ENCODE data around the gene ARHGAP22. TPM values are rescaled to one million over a fixed set of nuclear protein-coding genes. Genes with fewer than 3 reads are reported as not detected.

ARHGAP22 gene
- polyA plus RNA-seq, 1 donor from 2014 or later = 0.15 TPM

DNA sequence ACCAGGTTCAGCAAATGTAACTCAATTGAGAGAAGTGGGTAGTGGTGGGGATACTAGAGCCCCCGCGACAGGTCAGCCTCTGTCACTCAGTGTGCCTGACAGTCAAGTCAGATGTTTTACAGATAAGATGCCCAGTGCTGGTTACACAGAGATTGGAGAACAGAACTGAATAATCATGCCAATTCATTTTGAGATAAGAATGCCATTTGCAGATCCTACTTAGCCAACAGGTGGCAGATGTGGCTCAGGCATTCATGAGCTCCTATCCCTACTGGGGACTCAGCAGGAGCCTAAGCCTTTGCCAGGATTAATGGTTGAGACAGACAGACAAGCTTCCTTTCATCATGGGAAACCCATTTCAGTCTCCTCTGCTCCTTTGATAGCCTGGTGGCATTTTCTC is 160.6 kb downstream of the ARHGAP22 start:
- Histone ChIP-seq H3K27me3 (ENCODE audit: insufficient read depth, low read depth, low read length) (no peaks in the 10 kb centered on the region), H3K27ac (ENCODE audit: low read length) (no peak overlapping the region), H3K79me2 (replicated peaks; ENCODE audit: insufficient read depth, low read length) (no peaks in the 10 kb centered on the region), H3K9me3 (ENCODE audit: low read length) (no peaks in the 10 kb centered on the region), H3F3A (ENCODE audit: insufficient read depth, low read length, poor library complexity, severe bottlenecking) (no peaks in the 10 kb centered on the region), H3K9me2 (ENCODE audit: insufficient read depth, low read length) (no peaks in the 10 kb centered on the region), H3K4me2 (ENCODE audit: low read length) (no peak overlapping the region), H2AFZ (ENCODE audit: low read depth, low read length) (no peak overlapping the region), H3K4me3 (ENCODE audit: low read length) (no peak overlapping the region), H4K20me1 (ENCODE audit: insufficient read depth) (no peaks in the 10 kb centered on the region), H3K9ac (ENCODE audit: low read length) (no peak overlapping the region), H3K36me3 (ENCODE audit: insufficient read depth, low read length) (no peaks in the 10 kb centered on the region)
- TF ChIP-seq RAD21 (conservative IDR thresholded peaks at IDR 0.05) (no peak), MXI1 (conservative IDR thresholded peaks at IDR 0.05; ENCODE audit: poor library complexity, severe bottlenecking) (no peak), EZH2 (IDR thresholded peaks at IDR 0.05; ENCODE audit: borderline replicate concordance, insufficient read depth, low read length, poor library complexity, severe bottlenecking) (no peak), TAF1 (IDR thresholded peaks at IDR 0.05; ENCODE audit: low read depth) (no peak), SMC3 (conservative IDR thresholded peaks at IDR 0.05; ENCODE audit: poor library complexity) (no peak), POLR2AphosphoS5 (IDR thresholded peaks at IDR 0.05) (no peak), EP300 (conservative IDR thresholded peaks at IDR 0.05; ENCODE audit: poor library complexity, severe bottlenecking) (no peak)
- TF ChIP-seq, protein P1, sequence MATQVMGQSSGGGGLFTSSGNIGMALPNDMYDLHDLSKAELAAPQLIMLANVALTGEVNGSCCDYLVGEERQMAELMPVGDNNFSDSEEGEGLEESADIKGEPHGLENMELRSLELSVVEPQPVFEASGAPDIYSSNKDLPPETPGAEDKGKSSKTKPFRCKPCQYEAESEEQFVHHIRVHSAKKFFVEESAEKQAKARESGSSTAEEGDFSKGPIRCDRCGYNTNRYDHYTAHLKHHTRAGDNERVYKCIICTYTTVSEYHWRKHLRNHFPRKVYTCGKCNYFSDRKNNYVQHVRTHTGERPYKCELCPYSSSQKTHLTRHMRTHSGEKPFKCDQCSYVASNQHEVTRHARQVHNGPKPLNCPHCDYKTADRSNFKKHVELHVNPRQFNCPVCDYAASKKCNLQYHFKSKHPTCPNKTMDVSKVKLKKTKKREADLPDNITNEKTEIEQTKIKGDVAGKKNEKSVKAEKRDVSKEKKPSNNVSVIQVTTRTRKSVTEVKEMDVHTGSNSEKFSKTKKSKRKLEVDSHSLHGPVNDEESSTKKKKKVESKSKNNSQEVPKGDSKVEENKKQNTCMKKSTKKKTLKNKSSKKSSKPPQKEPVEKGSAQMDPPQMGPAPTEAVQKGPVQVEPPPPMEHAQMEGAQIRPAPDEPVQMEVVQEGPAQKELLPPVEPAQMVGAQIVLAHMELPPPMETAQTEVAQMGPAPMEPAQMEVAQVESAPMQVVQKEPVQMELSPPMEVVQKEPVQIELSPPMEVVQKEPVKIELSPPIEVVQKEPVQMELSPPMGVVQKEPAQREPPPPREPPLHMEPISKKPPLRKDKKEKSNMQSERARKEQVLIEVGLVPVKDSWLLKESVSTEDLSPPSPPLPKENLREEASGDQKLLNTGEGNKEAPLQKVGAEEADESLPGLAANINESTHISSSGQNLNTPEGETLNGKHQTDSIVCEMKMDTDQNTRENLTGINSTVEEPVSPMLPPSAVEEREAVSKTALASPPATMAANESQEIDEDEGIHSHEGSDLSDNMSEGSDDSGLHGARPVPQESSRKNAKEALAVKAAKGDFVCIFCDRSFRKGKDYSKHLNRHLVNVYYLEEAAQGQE (IDR thresholded peaks at IDR 0.05; ENCODE audit: borderline replicate concordance) = no peak
- TF ChIP-seq, protein P2, sequence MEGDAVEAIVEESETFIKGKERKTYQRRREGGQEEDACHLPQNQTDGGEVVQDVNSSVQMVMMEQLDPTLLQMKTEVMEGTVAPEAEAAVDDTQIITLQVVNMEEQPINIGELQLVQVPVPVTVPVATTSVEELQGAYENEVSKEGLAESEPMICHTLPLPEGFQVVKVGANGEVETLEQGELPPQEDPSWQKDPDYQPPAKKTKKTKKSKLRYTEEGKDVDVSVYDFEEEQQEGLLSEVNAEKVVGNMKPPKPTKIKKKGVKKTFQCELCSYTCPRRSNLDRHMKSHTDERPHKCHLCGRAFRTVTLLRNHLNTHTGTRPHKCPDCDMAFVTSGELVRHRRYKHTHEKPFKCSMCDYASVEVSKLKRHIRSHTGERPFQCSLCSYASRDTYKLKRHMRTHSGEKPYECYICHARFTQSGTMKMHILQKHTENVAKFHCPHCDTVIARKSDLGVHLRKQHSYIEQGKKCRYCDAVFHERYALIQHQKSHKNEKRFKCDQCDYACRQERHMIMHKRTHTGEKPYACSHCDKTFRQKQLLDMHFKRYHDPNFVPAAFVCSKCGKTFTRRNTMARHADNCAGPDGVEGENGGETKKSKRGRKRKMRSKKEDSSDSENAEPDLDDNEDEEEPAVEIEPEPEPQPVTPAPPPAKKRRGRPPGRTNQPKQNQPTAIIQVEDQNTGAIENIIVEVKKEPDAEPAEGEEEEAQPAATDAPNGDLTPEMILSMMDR (IDR thresholded peaks at IDR 0.05; ENCODE audit: poor library complexity, severe bottlenecking) = no peak

DNA sequence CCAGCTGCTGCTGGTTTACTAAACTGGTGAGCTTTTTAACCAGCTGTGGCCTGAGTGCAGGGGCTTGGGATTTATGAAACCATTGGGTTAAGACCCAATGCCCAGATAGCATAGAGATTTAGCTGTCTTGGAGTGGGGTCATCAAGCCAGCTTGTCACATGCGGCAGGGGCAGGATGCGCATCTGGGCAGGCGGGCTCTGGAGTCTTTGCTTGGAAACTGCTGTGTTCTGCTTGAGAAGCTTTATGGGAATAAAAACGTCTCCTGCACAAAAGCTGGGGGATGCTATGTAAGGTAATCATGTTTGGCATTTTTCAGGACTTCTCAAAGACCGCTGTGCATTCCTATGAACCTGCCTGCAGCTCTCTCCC is 162.1 kb downstream of the ARHGAP22 start:
- H3K4me3 ChIP-seq (ENCODE audit: low read length) = no peak overlapping the region
- H3K9me2 ChIP-seq (ENCODE audit: insufficient read depth, low read length) = no peaks in the 10 kb centered on the region
- no peaks in the 10 kb centered on the region for H4K20me1 ChIP-seq (ENCODE audit: insufficient read depth)
- TF ChIP-seq, protein P2 (IDR thresholded peaks at IDR 0.05; ENCODE audit: poor library complexity, severe bottlenecking) = no peak
- TF ChIP-seq RAD21 (conservative IDR thresholded peaks at IDR 0.05) (no peak), MXI1 (conservative IDR thresholded peaks at IDR 0.05; ENCODE audit: poor library complexity, severe bottlenecking) (no peak), EP300 (conservative IDR thresholded peaks at IDR 0.05; ENCODE audit: poor library complexity, severe bottlenecking) (no peak), EZH2 (IDR thresholded peaks at IDR 0.05; ENCODE audit: borderline replicate concordance, insufficient read depth, low read length, poor library complexity, severe bottlenecking) (no peak), TAF1 (IDR thresholded peaks at IDR 0.05; ENCODE audit: low read depth) (no peak), POLR2AphosphoS5 (IDR thresholded peaks at IDR 0.05) (no peak), SMC3 (conservative IDR thresholded peaks at IDR 0.05; ENCODE audit: poor library complexity) (no peak)
- TF ChIP-seq, protein P1 (IDR thresholded peaks at IDR 0.05; ENCODE audit: borderline replicate concordance) = no peak
- H3K9ac ChIP-seq (ENCODE audit: low read length) = no peak overlapping the region
- H3K9me3 ChIP-seq (ENCODE audit: low read length) = no peaks in the 10 kb centered on the region
- H3K79me2 ChIP-seq (replicated peaks; ENCODE audit: insufficient read depth, low read length) = no peaks in the 10 kb centered on the region
- H3F3A ChIP-seq (ENCODE audit: insufficient read depth, low read length, poor library complexity, severe bottlenecking) = no peaks in the 10 kb centered on the region
- no peaks in the 10 kb centered on the region for H3K36me3 ChIP-seq (ENCODE audit: insufficient read depth, low read length)
- H3K27ac ChIP-seq (ENCODE audit: low read length) = no peak overlapping the region
- H3K4me2 ChIP-seq (ENCODE audit: low read length) = no peak overlapping the region
- H3K27me3 ChIP-seq (ENCODE audit: insufficient read depth, low read depth, low read length) = no peaks in the 10 kb centered on the region
- no peak overlapping the region for H2AFZ ChIP-seq (ENCODE audit: low read depth, low read length)

All from neural cell (in vitro differentiated cells).